Ishikawa (cell line): ENCODE results near the gene PDZD7.

Experiments used
- EGR1 ChIP-seq: IDR thresholded peaks from 2 replicates; pipeline ENCODE4 v1.6.1; 2012
- EP300 ChIP-seq: IDR thresholded peaks from 2 replicates; pipeline ENCODE4 v1.6.1; 2012; ENCODE audit warnings: borderline replicate concordance
- FOXM1 ChIP-seq: IDR thresholded peaks from 2 replicates; pipeline ENCODE4 v1.6.1; 2012; ENCODE audit warnings: low read depth, borderline replicate concordance
- YY1 ChIP-seq: IDR thresholded peaks from 2 replicates; pipeline ENCODE4 v1.6.1; 2012; ENCODE audit warnings: low read depth
- TF ChIP-seq, protein P1 (sequence below): IDR thresholded peaks from 2 replicates; pipeline ENCODE4 v1.6.1; 2012
- TF ChIP-seq, protein P2 (sequence below): IDR thresholded peaks from 2 replicates; pipeline ENCODE4 v1.6.1; 2012; ENCODE audit warnings: low read depth, mild to moderate bottlenecking

- TF ChIP-seq EP300 (no peak), EGR1 (no peak), FOXM1 (peak; percentile 51; the same call in 1 of the 2 replicates), YY1 (no peak; the same call in 1 of the 2 replicates)
- TF ChIP-seq, protein P1, sequence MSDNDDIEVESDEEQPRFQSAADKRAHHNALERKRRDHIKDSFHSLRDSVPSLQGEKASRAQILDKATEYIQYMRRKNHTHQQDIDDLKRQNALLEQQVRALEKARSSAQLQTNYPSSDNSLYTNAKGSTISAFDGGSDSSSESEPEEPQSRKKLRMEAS = peak; percentile 87
- TF ChIP-seq, protein P2, sequence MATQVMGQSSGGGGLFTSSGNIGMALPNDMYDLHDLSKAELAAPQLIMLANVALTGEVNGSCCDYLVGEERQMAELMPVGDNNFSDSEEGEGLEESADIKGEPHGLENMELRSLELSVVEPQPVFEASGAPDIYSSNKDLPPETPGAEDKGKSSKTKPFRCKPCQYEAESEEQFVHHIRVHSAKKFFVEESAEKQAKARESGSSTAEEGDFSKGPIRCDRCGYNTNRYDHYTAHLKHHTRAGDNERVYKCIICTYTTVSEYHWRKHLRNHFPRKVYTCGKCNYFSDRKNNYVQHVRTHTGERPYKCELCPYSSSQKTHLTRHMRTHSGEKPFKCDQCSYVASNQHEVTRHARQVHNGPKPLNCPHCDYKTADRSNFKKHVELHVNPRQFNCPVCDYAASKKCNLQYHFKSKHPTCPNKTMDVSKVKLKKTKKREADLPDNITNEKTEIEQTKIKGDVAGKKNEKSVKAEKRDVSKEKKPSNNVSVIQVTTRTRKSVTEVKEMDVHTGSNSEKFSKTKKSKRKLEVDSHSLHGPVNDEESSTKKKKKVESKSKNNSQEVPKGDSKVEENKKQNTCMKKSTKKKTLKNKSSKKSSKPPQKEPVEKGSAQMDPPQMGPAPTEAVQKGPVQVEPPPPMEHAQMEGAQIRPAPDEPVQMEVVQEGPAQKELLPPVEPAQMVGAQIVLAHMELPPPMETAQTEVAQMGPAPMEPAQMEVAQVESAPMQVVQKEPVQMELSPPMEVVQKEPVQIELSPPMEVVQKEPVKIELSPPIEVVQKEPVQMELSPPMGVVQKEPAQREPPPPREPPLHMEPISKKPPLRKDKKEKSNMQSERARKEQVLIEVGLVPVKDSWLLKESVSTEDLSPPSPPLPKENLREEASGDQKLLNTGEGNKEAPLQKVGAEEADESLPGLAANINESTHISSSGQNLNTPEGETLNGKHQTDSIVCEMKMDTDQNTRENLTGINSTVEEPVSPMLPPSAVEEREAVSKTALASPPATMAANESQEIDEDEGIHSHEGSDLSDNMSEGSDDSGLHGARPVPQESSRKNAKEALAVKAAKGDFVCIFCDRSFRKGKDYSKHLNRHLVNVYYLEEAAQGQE = no peak
These were observed 33.4 kb downstream of the PDZD7 start for GRCh38 chr10:100997360-100998182.
